VCaP (cell line): ENCODE data around the gene RNF103.
A peak's percentile ranks its signal among the peaks of the same experiment; 100 is the strongest.
"Not testable (repeated sequence)": the region's sequence is repeated elsewhere in the genome, so short reads cannot be mapped to it uniquely, and the experiment has no call there.

Source experiments
- H3K27ac ChIP-seq: fragments of 450-650 bp; 2 replicates; pipeline ENCODE4 v1.5.1; 2017
- TF ChIP-seq, protein P1 (sequence below): fragments of 450-650 bp; conservative IDR thresholded peaks from 2 replicates; pipeline ENCODE4 v1.5.1; 2017; ENCODE audit warnings: mild to moderate bottlenecking, moderate library complexity

RNF103 gene, protein sequence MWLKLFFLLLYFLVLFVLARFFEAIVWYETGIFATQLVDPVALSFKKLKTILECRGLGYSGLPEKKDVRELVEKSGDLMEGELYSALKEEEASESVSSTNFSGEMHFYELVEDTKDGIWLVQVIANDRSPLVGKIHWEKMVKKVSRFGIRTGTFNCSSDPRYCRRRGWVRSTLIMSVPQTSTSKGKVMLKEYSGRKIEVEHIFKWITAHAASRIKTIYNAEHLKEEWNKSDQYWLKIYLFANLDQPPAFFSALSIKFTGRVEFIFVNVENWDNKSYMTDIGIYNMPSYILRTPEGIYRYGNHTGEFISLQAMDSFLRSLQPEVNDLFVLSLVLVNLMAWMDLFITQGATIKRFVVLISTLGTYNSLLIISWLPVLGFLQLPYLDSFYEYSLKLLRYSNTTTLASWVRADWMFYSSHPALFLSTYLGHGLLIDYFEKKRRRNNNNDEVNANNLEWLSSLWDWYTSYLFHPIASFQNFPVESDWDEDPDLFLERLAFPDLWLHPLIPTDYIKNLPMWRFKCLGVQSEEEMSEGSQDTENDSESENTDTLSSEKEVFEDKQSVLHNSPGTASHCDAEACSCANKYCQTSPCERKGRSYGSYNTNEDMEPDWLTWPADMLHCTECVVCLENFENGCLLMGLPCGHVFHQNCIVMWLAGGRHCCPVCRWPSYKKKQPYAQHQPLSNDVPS

DNA sequence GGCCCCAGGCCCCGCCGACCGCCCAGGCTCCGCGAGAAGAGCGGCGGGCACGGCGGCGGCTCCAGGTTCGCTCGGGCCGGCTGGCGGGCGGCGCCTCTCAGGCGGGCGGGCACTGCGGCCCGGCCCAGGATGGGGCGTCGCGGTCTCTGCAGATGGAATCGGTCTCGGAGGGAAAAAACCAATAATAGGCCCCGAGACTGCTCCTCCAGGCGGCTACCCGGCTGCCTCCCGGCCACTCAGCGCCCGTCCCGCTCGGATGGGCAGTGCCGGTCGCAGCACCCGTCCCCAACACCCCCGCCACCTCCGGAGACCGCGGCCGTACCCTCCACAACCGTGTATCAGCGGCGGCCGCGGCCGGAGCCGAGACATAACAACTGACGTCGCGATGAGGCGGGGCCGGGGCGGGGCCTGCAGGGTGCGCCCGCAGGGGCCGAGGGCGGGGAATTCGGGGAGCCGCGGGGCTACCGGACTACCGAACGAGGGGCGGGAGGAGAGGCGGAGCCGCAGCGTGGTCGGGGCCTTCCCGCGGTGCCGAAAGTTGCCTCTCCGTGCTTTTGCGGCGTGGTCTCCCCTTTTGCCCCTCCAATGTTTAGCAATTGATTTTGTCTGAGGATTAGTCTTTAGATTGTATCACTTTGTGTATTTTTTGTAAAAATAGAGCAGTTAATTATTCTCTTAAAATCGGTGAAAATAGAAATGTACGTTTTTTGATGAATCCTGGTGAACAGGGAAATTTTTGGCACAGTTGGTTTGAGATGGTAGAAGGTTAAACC, at the start of gene RNF103:
Gene RNF103 (minus strand): TSS at position 372 of the 773 bp plus-strand sequence. CDS start 979 bp downstream, outside the sequence.
- TF ChIP-seq, protein P1, sequence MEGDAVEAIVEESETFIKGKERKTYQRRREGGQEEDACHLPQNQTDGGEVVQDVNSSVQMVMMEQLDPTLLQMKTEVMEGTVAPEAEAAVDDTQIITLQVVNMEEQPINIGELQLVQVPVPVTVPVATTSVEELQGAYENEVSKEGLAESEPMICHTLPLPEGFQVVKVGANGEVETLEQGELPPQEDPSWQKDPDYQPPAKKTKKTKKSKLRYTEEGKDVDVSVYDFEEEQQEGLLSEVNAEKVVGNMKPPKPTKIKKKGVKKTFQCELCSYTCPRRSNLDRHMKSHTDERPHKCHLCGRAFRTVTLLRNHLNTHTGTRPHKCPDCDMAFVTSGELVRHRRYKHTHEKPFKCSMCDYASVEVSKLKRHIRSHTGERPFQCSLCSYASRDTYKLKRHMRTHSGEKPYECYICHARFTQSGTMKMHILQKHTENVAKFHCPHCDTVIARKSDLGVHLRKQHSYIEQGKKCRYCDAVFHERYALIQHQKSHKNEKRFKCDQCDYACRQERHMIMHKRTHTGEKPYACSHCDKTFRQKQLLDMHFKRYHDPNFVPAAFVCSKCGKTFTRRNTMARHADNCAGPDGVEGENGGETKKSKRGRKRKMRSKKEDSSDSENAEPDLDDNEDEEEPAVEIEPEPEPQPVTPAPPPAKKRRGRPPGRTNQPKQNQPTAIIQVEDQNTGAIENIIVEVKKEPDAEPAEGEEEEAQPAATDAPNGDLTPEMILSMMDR = no peak
- peak within 1 kb of the TSS; percentile 97 for H3K27ac ChIP-seq

DNA sequence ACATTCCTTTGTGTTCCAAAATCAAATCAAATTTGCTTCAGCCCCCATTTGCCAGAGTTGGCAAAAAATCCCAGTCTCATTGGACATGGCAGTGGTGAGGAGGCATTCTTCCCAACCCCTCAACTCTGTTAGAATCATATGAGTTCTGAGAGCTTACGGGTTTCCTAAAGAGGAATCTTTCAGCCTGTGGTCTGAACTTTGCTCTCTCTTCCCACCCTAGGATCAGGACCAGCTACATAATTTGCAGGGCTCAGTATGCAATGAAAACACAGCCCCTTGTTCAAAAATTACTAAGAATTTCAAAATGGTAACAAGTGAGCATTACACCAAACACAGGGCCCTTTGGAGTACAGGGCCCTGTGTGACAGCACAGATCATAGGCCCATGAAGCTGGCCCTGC, 49.3 kb upstream of the RNF103 start:
- TF ChIP-seq, protein P1 = no peak
- peak overlapping the region; percentile 72; the same call in 1 of the 2 replicates for H3K27ac ChIP-seq

DNA sequence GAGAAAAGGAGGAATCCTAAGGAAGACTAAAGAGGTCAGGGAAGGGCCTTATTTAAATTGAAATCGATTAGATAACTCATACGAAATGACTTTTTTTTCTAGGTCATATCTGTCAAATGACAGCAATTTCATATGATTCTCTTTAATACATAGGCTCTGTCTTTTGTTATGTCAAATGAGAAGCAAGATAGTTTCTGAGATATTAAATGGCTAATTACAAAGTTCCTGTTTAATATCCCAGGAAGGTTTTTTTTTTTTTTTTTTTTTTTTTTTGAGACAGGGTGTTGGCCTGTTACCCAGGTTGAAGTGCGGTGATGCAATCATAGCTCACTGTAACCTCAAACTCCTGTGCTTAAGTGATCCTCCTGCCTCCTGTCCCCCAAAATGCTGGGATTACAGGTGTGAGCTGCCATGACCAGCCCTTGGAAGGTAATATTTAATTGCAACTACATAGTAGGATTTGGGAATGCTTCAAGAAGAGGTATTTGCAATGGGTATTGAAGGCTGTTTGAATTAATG, 48.4 kb upstream of the RNF103 start:
- TF ChIP-seq, protein P1 = no peak
- H3K27ac ChIP-seq = peak overlapping the region; percentile 72

DNA sequence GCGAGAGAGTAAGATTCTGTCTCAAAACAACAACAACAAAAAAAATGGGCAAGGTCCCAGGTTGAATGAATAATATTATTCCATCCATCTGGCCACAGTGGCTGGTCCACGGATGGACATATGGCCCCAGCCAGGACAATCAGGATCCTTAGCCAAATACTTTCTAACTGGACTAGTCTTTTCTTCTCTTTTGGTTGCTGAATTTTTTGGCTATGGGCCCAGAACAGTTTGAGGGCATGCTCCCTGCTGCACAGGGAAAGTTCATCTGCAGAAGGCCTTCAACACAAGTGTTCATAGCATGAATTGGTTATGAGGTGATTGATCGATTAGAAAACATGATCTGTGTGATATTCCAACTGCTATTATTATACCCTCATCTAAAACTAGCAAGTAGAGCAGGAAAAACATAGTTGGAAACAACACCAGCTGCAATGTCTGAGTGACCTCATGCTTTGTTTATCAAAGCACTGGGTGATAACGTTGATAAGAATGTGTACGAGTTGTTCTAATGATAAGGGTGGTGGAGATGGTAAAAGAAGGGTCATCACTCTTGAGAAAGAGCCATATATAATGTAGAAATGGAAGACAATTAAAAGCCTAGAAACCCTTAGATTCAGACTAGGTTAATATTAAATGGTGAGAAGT, 47.8 kb upstream of the RNF103 start:
- TF ChIP-seq, protein P1 = no peak
- H3K27ac ChIP-seq = peak overlapping the region; percentile 72

DNA sequence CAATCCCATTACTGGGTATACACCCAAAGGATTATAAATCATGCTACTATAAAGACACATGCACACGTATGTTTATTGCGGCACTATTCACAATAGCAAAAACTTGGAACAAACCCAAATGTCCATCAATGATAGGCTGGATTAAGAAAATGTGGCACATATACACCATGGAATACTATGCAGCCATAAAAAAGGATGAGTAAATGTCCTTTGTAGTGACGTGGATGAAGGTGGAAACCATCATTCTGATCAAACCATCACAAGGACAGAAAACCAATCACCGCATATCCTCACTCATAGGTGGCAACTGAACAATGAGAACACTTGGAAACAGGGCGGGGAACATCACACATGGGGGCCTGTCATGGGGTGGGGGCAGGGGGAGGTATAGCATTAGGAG, 45.7 kb upstream of the RNF103 start:
- not testable (repeated sequence) for H3K27ac ChIP-seq

DNA sequence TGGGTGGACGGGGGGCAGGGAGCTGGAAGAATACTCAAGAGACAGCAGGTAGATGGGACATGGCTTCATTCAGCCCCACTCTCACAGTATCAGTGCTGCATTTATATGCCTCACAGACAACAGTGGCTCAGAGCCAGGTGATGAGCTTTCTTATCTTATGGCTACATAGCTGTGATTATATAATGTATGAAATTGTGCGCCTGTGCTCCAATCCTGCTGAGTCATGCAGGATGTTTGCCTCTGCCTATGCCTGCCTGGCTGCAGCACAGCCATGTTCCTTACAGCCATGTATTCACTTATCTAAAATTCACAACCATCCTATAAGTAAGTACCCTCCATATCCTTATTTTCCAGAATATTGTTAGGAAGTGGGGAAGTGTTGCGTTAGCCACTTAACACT, 37.7 kb upstream of the RNF103 start:
- no peak overlapping the region for H3K27ac ChIP-seq
- TF ChIP-seq, protein P1 = no peak

DNA sequence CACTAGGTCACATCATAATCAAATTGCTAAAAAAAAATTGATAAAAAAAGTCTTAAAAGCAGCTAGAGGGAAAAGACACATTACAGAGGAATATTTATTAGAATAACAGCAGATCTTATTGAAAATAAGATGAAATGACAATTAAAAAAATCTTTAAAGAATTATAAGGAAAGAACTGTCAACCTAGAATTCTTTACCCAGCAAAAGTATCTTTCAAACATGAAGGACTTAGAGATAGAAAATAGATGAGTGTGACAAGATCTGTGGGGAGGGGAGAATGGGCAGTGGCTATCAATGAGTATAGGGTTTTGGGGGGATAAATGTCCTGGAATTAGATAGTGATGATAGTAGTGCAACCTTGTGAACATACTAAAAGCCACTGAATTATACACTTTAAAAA, 26.5 kb upstream of the RNF103 start:
- H3K27ac ChIP-seq = no peak overlapping the region
- TF ChIP-seq, protein P1 = no peak
